ENCODE data around the gene SLC4A1AP.
"Not testable (repeated sequence)": the region's sequence is repeated elsewhere in the genome, so short reads cannot be mapped to it uniquely, and the experiment has no call there.

The SLC4A1AP gene
- long read RNA-seq, donor 1, partial matches to known transcripts, result 9 of 11 reads
- long read RNA-seq, donor 1, other reads (novel, unspliced or antisense), result 0 of 11 reads
- long read RNA-seq, donor 2, partial matches to known transcripts, result 0 of 1 reads
- long read RNA-seq, donor 2, other reads (novel, unspliced or antisense), result 0 of 1 reads
- long read RNA-seq, donor 3, partial matches to known transcripts, result 5 of 7 reads
- long read RNA-seq, donor 3, other reads (novel, unspliced or antisense), result 0 of 7 reads
- long read RNA-seq, donor 4, partial matches to known transcripts, result 0 of 4 reads
- long read RNA-seq, donor 4, other reads (novel, unspliced or antisense), result 0 of 4 reads
- long read RNA-seq, donor 5, result 0 reads
- long read RNA-seq, donor 6, partial matches to known transcripts, result 6 of 7 reads
- long read RNA-seq, donor 6, other reads (novel, unspliced or antisense), result 0 of 7 reads
- long read RNA-seq, donor 7, partial matches to known transcripts, result 6 of 9 reads
- long read RNA-seq, donor 7, other reads (novel, unspliced or antisense), result 0 of 9 reads
- long read RNA-seq, donor 8, result 0 reads

GRCh38 chr2:27663285-27664153, at the start of gene SLC4A1AP, which contains the start of gene SUPT7L:
Gene SLC4A1AP, plus strand, starts transcription at chr2:27663889. Its CDS starts 26 bp downstream, at chr2:27663915.
Gene SUPT7L, minus strand, starts transcription at chr2:27663614. Its CDS starts 1,422 bp downstream, at chr2:27662192.
- DNase-seq, result peak; percentile 96

GRCh38 chr2:27613985-27614384, 49.7 kb upstream of the SLC4A1AP start:
- DNase-seq, result no peak

- no peak for DNase-seq
Measured at GRCh38 chr2:27615316-27615715, 48.4 kb upstream of the SLC4A1AP start.

GRCh38 chr2:27621524-27621923, 42.2 kb upstream of the SLC4A1AP start:
- no peak for DNase-seq

GRCh38 chr2:27622921-27623384, 40.7 kb upstream of the SLC4A1AP start:
- no peak for DNase-seq

- DNase-seq, result no peak
Measured at GRCh38 chr2:27624943-27625342, 38.7 kb upstream of the SLC4A1AP start.

GRCh38 chr2:27626323-27626722, 37.4 kb upstream of the SLC4A1AP start:
- not testable (repeated sequence) for DNase-seq

GRCh38 chr2:27626921-27627320, 36.8 kb upstream of the SLC4A1AP start:
- DNase-seq, result not testable (repeated sequence)

GRCh38 chr2:27627963-27628766, 35.5 kb upstream of the SLC4A1AP start:
- no peak for DNase-seq

GRCh38 chr2:27628767-27629709, 34.7 kb upstream of the SLC4A1AP start, which contains the start of the genes CCDC121 and GPN1:
Gene CCDC121, minus strand, starts transcription at chr2:27629012. Its CDS starts 1,213 bp downstream, at chr2:27627799.
Gene GPN1, plus strand, starts transcription at chr2:27629050. Its CDS starts 9 bp downstream, at chr2:27629059.
- peak; percentile 80 for DNase-seq

- DNase-seq, result not testable (repeated sequence)
Measured at GRCh38 chr2:27630257-27630656, 33.4 kb upstream of the SLC4A1AP start.

- no peak for DNase-seq
Measured at GRCh38 chr2:27634291-27634690, 29.4 kb upstream of the SLC4A1AP start.

GRCh38 chr2:27636766-27637165, 26.9 kb upstream of the SLC4A1AP start:
- DNase-seq, result no peak

GRCh38 chr2:27638037-27638637, 25.6 kb upstream of the SLC4A1AP start:
- DNase-seq, result no peak

- no peak for DNase-seq
Measured at GRCh38 chr2:27638709-27639108, 25.0 kb upstream of the SLC4A1AP start.

- DNase-seq, result no peak
Measured at GRCh38 chr2:27640722-27641245, 22.9 kb upstream of the SLC4A1AP start.

GRCh38 chr2:27645197-27645596, 18.5 kb upstream of the SLC4A1AP start:
- DNase-seq, result no peak

- no peak for DNase-seq
Measured at GRCh38 chr2:27647289-27647688, 16.4 kb upstream of the SLC4A1AP start.

- no peak for DNase-seq
Measured at GRCh38 chr2:27647737-27648136, 16.0 kb upstream of the SLC4A1AP start.

GRCh38 chr2:27651056-27651455, 12.6 kb upstream of the SLC4A1AP start:
- DNase-seq, result no peak
